WERI-Rb-1 (cell line): ENCODE measurements around the gene ABI3.

Source experiments
- DNase-seq: peaks from one replicate; pipeline ENCODE4 v3.0.0-alpha.2; 2020
- H3K27ac ChIP-seq: fragments of 250-450 bp; sonication (Bioruptor Pico); 2 replicates; pipeline ENCODE4 v1.5.1; 2020; ENCODE audit warnings: mild to moderate bottlenecking, moderate library complexity
- H3K27me3 ChIP-seq: fragments of 250-450 bp; sonication (Bioruptor Pico); 2 replicates; pipeline ENCODE4 v1.5.1; 2021; ENCODE audit warnings: mild to moderate bottlenecking, low read depth, moderate library complexity; ENCODE audit not compliant: insufficient read depth, severe bottlenecking
- H3K36me3 ChIP-seq: fragments of 250-450 bp; sonication (Bioruptor Pico); 2 replicates; pipeline ENCODE4 v1.5.1; 2020; ENCODE audit warnings: mild to moderate bottlenecking, moderate library complexity
- H3K4me3 ChIP-seq: 2 replicates; pipeline ENCODE4 v1.5.1; 2011; ENCODE audit warnings: low read depth, mild to moderate bottlenecking, control low read depth, low read length
- H3K9me3 ChIP-seq: fragments of 250-450 bp; sonication (Bioruptor Pico); 2 replicates; pipeline ENCODE4 v1.5.1; 2021; ENCODE audit warnings: mild to moderate bottlenecking, moderate library complexity; ENCODE audit not compliant: severe bottlenecking
- CTCF ChIP-seq: IDR thresholded peaks from 2 replicates; pipeline ENCODE4 v1.5.1; 2011; ENCODE audit warnings: low read depth, mild to moderate bottlenecking, control low read depth, inconsistent platforms, low read length

The ABI3 gene

GRCh38 chr17:49195751-49196150, 14.8 kb upstream of the ABI3 start:
- no peak for TF ChIP-seq CTCF
- DNase-seq, result no peak
- H3K9me3 ChIP-seq, result no peaks in the 10 kb centered on the region
- H3K4me3 ChIP-seq, result no peak overlapping the region
- H3K27ac ChIP-seq, result no peak overlapping the region
- H3K36me3 ChIP-seq, result no peaks in the 10 kb centered on the region; the same call in 1 of the 2 replicates
- H3K27me3 ChIP-seq, result no peaks in the 10 kb centered on the region

- Histone ChIP-seq H3K27me3 (no peaks in the 10 kb centered on the region), H3K9me3 (no peaks in the 10 kb centered on the region), H3K4me3 (no peak overlapping the region), H3K36me3 (no peaks in the 10 kb centered on the region; the same call in 1 of the 2 replicates), H3K27ac (no peak overlapping the region)
- no peak for DNase-seq
- no peak for TF ChIP-seq CTCF
Observed at GRCh38 chr17:49196520-49196919, 14.0 kb upstream of the ABI3 start.

GRCh38 chr17:49197346-49197998, 13.0 kb upstream of the ABI3 start:
- H3K4me3 ChIP-seq, result no peak overlapping the region
- TF ChIP-seq CTCF, result no peak
- peaks cover 4% of the 10 kb centered on the region for H3K36me3 ChIP-seq
- DNase-seq, result no peak
- no peaks in the 10 kb centered on the region for H3K27me3 ChIP-seq
- no peaks in the 10 kb centered on the region for H3K9me3 ChIP-seq
- H3K27ac ChIP-seq, result no peak overlapping the region

- no peak for DNase-seq
- Histone ChIP-seq H3K27me3 (no peaks in the 10 kb centered on the region), H3K36me3 (peaks cover 11% of the 10 kb centered on the region), H3K4me3 (no peak overlapping the region), H3K9me3 (no peaks in the 10 kb centered on the region), H3K27ac (no peak overlapping the region)
- TF ChIP-seq CTCF, result no peak
Observed at GRCh38 chr17:49198211-49198610, 12.3 kb upstream of the ABI3 start.

GRCh38 chr17:49200423-49201083, 10.0 kb upstream of the ABI3 start:
- Histone ChIP-seq H3K36me3 (peaks cover 29% of the 10 kb centered on the region), H3K9me3 (no peaks in the 10 kb centered on the region), H3K27me3 (no peaks in the 10 kb centered on the region), H3K4me3 (peak overlapping the region; percentile 46), H3K27ac (peak overlapping the region; percentile 85)
- no peak for TF ChIP-seq CTCF
- DNase-seq, result peak; percentile 88
